COR-L47 (cell line): ENCODE data around the gene OGFR.

Experiments used
- DNase-seq: peaks from one replicate; lab custom pipeline; 2025; lab: John Stamatoyannopoulos, UW

The OGFR gene

GRCh38 chr20:62860924-62861691 lies 56.5 kb downstream of the OGFR start:
- peak; percentile 35 for DNase-seq

- DNase-seq: peak; percentile 80
Measured at GRCh38 chr20:62861726-62862336, 57.2 kb downstream of the OGFR start, which contains the start of gene TCFL5. TSS of gene TCFL5 (minus strand) at chr20:62861822. CDS start at chr20:62861670, 152 bp downstream.
